SKM-1 treated with dmso at 0.1 percent for 144 hours (cell line): ENCODE measurements around the gene MRPS35.

Source experiments
- DNase-seq: peaks from one replicate; lab custom pipeline; 2025; ENCODE audit not compliant: unreplicated experiment; lab: John Stamatoyannopoulos, UW

Gene MRPS35

GRCh38 chr12:27771481-27772327 is 61.1 kb downstream of the MRPS35 start:
- DNase-seq, result no peak

GRCh38 chr12:27772328-27773049 is 61.9 kb downstream of the MRPS35 start:
- no peak for DNase-seq

GRCh38 chr12:27777141-27777540 is 66.5 kb downstream of the MRPS35 start:
- DNase-seq, result no peak

DNA sequence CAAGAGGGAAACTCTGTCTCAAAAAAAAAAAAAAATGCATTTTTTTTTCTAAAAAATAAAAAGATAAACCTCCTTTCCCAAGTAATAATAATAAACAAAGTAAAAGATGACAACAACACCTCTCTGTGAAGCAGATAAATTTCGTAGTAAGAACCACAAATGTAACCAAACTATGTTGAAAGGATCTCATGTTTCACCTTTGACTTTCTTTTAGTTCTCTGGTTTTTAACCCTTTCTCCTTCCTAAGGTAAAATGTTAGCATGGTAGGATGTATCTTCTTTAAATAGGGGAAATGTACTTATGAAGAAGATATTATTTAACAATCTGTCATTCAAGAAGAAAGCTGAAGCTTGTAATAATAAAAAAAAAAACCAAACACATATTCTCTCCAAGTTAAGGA is 67.6 kb downstream of the MRPS35 start:
- no peak for DNase-seq

DNA sequence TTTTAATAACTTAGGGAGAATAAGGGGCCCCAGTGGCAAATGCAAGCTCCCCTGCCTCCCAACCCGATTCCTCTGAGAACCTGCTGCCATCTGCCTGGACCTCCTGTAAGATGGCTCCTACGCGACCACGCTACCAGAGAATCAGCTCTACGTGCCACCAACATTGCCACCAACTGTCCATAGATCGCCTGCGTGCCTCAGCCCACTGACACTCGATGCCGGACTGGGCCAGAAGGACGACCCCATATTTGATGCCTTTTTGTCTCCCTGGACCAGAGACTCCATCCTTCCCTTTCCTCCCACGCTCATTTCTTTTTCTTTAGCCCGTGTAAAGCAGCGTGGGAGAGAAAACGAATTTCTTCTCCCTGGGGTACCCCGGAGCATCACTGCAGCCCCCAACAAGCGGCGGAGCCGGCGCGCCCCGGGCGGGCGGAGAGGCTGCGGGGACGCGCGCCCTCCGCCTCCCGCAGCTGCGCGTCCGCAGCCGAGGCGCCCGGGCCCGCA is 68.8 kb downstream of the MRPS35 start:
- DNase-seq, result no peak

DNA sequence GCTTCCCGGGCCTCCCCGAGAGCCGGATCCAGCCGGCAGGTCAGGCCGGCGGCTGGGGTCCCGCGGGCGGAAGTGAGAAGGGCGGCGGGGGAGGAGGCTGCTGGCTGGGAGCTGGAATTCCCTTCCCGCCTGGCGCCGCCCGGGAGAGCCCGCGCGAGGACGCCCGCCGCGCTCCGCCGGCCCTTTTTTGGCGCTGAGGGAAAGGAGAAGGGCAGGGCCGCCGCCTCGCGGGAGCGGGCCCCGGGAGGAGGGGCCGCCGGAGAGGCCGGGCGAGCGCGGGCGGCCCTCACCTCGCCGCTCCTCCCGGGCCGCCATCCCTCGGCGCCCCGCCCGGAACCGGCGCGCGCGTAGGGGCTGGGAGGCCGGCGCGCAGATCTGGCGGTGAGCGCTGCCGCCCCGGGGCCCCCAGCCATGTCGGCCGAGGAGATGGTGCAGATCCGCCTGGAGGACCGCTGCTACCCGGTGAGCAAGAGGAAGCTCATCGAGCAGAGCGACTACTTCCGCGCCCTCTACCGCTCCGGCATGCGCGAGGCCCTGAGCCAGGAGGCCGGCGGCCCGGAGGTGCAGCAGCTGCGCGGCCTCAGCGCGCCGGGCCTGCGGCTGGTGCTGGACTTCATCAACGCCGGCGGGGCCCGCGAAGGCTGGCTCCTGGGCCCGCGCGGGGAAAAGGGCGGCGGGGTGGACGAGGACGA is 69.4 kb downstream of the MRPS35 start, which contains the start of the genes KLHL42 and MANSC4:
Gene KLHL42, plus strand, starts transcription at position 314 of the 692 bp plus-strand sequence. Its CDS starts 98 bp downstream, at position 412.
Gene MANSC4, minus strand, starts transcription at position 317 of the 692 bp plus-strand sequence. CDS start 8,960 bp downstream, outside the sequence.
- DNase-seq, result no peak

DNA sequence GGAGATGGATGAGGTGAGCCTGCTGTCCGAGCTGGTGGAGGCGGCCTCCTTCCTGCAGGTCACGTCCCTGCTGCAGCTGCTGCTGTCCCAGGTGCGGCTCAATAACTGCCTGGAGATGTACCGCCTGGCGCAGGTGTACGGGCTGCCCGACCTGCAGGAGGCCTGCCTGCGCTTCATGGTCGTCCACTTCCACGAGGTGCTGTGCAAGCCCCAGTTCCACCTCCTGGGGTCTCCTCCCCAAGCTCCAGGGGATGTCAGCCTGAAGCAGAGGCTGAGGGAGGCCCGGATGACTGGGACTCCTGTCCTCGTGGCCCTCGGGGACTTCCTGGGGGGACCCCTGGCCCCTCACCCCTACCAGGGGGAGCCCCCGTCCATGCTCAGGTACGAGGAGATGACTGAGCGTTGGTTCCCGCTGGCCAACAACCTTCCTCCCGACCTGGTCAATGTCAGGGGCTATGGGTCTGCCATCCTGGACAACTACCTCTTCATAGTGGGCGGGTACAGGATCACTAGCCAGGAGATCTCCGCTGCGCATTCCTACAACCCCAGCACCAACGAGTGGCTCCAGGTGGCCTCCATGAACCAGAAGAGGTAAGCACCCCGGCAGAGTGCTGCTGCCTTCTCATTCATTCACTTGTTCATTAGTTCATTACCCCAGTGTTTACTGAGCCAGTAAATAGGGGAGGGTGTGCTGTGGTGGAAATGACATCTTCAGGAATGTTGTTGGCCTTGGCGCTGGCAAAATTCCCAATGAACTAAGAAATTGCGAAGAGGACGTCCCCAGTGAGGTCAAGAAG is 70.2 kb downstream of the MRPS35 start:
- no peak for DNase-seq

GRCh38 chr12:27781680-27782079 is 71.0 kb downstream of the MRPS35 start:
- DNase-seq, result no peak

DNA sequence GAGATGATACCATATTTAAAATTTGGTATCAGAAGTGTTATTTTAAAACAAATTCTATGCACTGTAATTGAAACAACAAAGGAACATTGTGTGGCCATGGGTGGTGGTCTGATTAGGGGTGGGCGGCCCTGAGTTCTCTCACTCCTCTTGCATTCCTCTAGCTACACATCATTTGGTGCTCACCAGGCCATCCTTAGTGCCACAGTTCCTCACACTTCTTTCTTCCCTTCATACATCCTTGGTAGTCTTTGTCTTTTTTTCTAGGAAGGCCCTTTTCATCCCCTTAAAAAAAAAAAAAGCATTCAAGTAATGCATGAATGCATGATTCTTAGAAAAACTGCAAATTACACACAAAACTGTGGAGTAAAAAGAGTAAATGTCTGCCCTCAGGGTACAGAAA is 71.8 kb downstream of the MRPS35 start:
- DNase-seq, result no peak

DNA sequence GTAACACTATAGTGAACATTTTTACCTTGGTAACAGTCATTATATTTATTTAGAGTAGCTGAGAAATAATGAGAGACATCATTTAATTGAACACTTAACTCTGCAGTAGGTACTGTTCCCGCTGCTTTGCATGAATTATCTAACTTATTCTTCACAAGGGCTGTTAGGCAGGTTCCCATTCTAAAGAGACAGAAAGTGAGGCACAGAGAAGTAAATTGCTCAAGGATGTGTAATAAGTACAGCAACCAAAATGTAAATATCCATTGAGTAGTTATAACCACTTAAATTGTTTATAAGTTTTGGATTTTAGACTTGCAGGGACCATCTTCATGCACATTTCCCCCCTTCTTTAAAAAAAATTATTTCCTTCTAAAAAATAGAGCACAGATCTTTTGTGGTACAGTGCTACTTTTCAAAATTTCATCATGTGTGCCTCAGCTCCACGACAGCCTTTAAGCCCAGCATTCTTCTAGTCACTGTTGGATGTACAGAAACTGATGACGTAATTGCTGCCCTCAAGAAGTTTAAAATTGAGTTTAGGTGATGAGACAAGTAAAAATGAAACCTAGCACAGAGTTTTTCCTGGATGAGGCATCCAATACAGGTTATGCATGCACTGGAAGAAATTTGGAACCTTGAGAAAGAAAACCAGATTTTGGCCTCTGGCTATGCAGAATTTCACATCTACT is 75.4 kb downstream of the MRPS35 start:
- peak; percentile 31 for DNase-seq

- DNase-seq, result no peak
Observed at GRCh38 chr12:27787559-27787958, 76.9 kb downstream of the MRPS35 start.

- no peak for DNase-seq
Observed at GRCh38 chr12:27790179-27790578, 79.5 kb downstream of the MRPS35 start.

GRCh38 chr12:27794818-27795584 is 84.4 kb downstream of the MRPS35 start:
- DNase-seq, result no peak

DNA sequence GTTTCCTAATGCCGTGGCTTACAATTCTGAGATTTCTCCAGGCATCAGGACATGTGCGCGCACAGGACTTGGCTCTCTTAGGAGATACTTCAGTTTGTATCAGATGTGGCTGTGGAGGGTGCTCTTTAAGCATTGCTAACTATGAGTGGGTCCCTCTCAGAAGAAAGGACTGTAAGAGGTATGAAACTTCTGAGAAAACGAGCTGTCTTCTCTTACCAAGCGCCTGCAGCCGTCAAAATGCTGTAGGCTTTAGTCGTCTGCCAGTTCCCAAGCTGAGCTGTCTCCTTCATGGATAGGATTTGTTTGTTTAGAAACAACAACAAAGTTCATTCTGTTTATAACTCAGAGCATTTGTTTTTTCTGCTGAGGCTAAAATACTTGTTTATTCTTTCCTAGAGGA is 85.5 kb downstream of the MRPS35 start:
- no peak for DNase-seq

GRCh38 chr12:27797301-27798025 is 86.8 kb downstream of the MRPS35 start:
- no peak for DNase-seq

DNA sequence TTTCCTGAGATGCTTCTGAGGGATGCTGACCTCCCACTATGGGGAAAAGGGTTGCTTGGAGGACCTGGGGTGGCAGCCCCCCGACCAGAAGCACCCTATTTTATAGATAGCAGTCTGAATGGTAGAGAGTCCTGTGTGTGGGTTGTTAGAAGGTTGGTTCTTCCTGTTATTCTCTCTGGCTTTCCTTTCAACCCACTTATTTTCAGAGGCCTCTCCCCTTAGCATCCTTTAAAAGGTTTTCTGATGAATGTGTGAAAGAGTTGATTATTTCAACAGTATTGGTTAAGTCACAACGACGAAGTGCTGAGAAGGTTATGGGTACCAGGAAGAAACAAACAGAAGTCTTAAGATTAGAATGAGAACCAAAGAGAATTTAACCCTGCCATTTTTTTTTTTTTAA is 90.2 kb downstream of the MRPS35 start:
- no peak for DNase-seq

DNA sequence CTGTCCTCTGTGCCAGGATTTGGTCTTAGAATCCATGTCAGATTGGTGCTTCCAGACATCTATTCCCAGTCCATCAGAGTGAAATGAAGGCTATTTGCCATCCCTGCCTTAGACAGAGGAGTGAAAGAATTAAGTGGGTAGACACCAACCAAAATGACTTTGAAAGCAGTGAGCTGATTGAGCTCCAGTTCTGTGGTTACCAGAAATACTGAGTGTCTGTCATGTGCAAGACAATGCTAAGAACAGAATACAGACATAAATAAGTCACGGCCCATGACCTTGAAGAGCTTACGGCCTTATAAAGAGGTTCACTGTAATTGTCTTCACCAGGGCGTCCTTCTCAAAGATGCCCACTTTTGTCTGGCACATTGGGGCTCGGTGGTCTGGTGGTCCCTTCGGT is 91.0 kb downstream of the MRPS35 start:
- DNase-seq, result no peak

DNA sequence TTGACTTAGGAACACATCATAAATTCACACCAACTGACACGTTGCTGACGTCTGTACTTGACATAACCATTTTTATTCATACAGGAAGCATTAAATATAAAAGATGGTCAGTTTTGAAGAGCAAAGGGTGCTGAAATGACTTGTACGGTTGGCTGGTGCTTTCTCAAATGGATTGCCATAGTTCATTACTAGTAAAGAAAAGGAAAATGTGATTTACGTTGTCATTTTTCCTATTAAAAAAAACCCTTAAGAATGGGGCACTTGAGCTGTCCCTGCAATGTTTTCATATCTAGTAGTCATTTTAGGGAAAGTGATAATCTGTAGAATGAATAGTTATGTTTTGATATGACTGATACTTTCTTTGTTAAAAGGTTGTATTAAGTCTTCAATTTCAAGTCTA is 91.9 kb downstream of the MRPS35 start:
- DNase-seq, result no peak

DNA sequence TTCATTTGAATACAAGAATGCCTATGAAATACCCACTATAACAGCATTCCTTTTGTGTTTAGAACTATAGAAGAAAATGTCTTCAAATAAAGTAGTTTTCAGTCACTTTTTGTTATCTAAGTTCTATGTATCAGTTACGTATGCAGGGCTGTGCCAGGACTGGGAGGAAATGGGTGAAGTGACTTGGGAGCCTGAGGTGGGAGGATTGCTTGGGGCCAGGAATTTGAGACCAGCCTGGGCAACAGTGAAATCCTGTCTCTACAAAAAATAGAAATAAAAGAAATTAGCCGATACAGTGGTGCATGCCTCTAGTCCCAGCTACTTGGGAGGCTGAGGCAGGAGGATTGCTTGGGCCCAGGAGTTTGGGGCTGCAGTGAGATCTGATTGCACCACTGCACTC is 92.3 kb downstream of the MRPS35 start:
- no peak for DNase-seq
